BE2C (cell line): ENCODE measurements around the gene MCTP2.

ENCODE experiments used
- DNase-seq: peaks from one replicate; pipeline ENCODE4 v3.0.0-alpha.2; 2020
- H3K27me3 ChIP-seq: fragments of 250-450 bp; sonication (Bioruptor Pico); 2 replicates; pipeline ENCODE4 v1.5.1; 2020; ENCODE audit warnings: mild to moderate bottlenecking
- H3K36me3 ChIP-seq: fragments of 250-450 bp; sonication (Bioruptor Pico); 2 replicates; pipeline ENCODE4 v1.5.1; 2020; ENCODE audit warnings: mild to moderate bottlenecking
- H3K4me1 ChIP-seq: fragments of 250-450 bp; sonication (Bioruptor Pico); 2 replicates; pipeline ENCODE4 v1.5.1; 2020
- H3K4me3 ChIP-seq: 2 replicates; pipeline ENCODE4 v1.5.1; 2011; ENCODE audit warnings: low read depth, low read length
- H3K9me3 ChIP-seq: fragments of 250-450 bp; sonication (Bioruptor Pico); 2 replicates; pipeline ENCODE4 v1.5.1; 2020
- CTCF ChIP-seq: IDR thresholded peaks from 2 replicates; pipeline ENCODE4 v1.5.1; 2012; ENCODE audit warnings: mild to moderate bottlenecking, low read depth, low read length

MCTP2 gene

GRCh38 chr15:94323076-94323475 lies 91.7 kb downstream of the MCTP2 start:
- TF ChIP-seq CTCF = no peak
- no peaks in the 10 kb centered on the region for H3K9me3 ChIP-seq
- no peaks in the 10 kb centered on the region; the same call in 1 of the 2 replicates for H3K4me1 ChIP-seq
- no peak for DNase-seq
- no peak overlapping the region for H3K4me3 ChIP-seq
- no peaks in the 10 kb centered on the region for H3K36me3 ChIP-seq
- H3K27me3 ChIP-seq = no peaks in the 10 kb centered on the region

- H3K4me3 ChIP-seq = no peak overlapping the region
- DNase-seq = peak; percentile 54
- H3K36me3 ChIP-seq = no peaks in the 10 kb centered on the region
- no peaks in the 10 kb centered on the region for H3K27me3 ChIP-seq
- TF ChIP-seq CTCF = peak; percentile 96
- no peaks in the 10 kb centered on the region for H3K9me3 ChIP-seq
- H3K4me1 ChIP-seq = no peaks in the 10 kb centered on the region; the same call in 1 of the 2 replicates
These were observed 92.9 kb downstream of the MCTP2 start for GRCh38 chr15:94324117-94324826.

- Histone ChIP-seq H3K36me3 (no peaks in the 10 kb centered on the region), H3K27me3 (no peaks in the 10 kb centered on the region), H3K4me1 (no peaks in the 10 kb centered on the region; the same call in 1 of the 2 replicates), H3K4me3 (no peak overlapping the region), H3K9me3 (no peaks in the 10 kb centered on the region)
- no peak for TF ChIP-seq CTCF
- no peak for DNase-seq
These were observed 93.7 kb downstream of the MCTP2 start for GRCh38 chr15:94324835-94325767.

GRCh38 chr15:94327356-94327936 lies 96.1 kb downstream of the MCTP2 start:
- peak; percentile 19 for DNase-seq
- H3K9me3 ChIP-seq = no peaks in the 10 kb centered on the region
- H3K36me3 ChIP-seq = no peaks in the 10 kb centered on the region
- H3K4me3 ChIP-seq = no peak overlapping the region
- no peaks in the 10 kb centered on the region; the same call in 1 of the 2 replicates for H3K4me1 ChIP-seq
- peak; percentile 85 for TF ChIP-seq CTCF
- H3K27me3 ChIP-seq = no peaks in the 10 kb centered on the region

GRCh38 chr15:94331731-94332130 lies 100.4 kb downstream of the MCTP2 start:
- Histone ChIP-seq H3K36me3 (no peaks in the 10 kb centered on the region), H3K27me3 (no peaks in the 10 kb centered on the region), H3K4me3 (no peak overlapping the region), H3K4me1 (no peaks in the 10 kb centered on the region), H3K9me3 (no peaks in the 10 kb centered on the region)
- DNase-seq = no peak
- no peak for TF ChIP-seq CTCF
